HG03575 (cell line): ENCODE data around the gene SPSB1.

ENCODE experiments used
- ATAC-seq: cut with Tn5 transposase; IDR thresholded peaks from one replicate; pipeline ENCODE4 v1.9.1; 2021; ENCODE audit not compliant: unreplicated experiment, insufficient number of reproducible peaks, low FRiP score; ENCODE audit errors: extremely low read depth

Gene SPSB1

DNA sequence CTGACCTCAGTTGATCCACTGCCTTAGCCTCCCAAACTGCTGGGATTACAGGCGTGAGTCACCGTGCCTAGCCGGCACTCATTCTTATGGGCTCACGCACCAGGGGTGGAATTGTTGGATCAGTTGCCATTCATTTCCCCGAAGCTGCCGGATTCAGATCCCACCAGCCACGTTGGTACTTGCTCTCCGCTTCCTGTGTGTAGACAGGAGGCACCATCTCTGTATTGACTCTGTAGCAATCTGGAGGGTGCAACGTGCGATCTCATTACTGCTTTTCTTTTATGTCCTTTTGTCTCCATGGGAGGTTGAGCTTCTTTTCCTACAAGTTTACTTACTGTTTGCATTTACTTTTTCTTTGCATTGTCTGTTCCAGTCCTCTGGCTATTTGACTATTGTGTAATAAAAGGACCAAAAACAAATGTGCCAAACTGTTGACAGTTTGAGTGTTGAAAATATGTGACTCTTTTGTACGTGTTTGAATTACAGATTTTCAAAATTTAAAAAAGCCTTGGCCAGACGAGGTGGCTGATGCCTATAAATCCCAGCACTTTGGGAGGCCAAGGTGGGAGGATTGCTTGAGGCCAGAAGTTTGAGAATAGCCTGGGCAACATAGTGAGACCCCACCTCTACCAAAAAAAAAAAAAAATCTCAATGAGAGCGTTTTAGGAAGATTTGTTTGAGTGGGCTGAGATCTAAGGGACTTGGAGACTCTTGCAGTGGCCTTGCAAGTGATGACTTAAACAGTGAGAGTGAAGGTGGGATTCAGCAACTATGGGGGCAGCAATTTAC, 39.1 kb downstream of the SPSB1 start:
- no peak for ATAC-seq

DNA sequence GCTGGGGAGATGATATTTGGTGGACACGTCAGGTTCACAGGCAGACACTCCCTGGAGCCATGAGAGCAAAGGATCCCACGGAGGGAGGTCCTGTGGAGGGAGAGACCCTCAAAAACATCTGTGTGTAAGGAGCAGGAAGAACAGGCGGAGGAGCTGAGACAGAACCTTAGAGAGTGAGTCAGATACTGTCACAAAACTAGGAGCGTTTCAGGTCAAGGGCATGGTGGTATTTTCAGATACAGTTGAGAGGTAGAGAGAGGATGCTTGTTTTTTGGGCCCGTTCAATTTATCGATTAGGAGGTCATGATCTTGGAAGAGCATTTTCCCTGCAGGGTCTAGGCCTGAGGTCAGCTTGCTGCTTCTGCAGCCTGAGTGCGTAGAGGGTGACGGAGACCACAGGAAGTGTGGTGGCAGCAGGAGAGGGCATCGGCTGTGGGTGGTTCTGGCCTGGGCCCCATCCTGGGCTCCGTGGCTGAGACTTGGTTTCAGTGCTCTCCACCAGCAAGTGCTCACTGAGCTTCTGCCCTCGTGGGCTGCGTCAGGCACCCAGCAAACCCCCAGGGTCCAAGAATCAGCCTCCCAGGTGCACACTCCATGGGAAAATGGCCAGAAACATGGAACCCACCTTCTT, 39.9 kb downstream of the SPSB1 start:
- no peak for ATAC-seq

DNA sequence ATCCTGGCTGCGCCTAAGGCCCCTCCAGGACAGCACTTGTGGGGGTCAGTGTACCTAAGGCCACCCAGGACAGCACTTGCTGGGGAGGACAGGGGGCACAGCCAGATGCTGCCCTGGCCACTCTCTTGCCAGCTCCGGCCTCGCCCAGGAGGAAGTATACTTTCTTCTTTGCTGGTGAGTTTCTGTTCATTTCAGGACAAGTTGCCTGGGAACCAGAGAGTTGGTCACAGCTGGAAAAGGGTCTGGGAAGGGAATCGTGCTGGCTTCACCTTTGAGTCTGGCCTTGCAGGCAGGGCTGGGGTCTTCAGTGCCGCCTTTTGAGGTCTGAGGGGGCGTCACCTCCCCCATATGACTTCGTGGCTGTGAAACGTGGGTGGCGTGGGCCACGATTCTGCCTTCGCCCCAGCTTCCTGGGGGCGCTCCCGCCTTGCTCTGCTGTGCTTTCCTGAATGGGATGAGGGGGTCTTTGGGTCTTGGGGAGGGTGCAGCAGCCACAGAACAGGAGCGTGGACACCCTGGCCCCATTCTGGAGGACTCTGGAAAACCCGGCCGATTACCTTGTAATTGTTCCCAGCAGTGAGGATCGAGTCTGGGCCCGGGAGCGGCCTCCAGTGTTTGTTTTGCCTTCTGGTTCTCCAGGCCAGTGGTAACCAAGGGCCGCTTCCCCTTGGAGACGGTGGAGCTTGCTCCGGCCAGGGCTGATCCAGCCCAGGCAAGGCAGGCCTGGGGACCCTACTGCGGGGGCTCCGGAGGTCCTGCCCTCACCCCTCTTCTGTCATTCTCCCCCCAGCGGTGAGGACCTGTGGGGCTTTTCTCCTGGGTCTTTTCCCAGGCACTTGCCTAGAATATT, 45.9 kb downstream of the SPSB1 start:
- ATAC-seq = no peak

DNA sequence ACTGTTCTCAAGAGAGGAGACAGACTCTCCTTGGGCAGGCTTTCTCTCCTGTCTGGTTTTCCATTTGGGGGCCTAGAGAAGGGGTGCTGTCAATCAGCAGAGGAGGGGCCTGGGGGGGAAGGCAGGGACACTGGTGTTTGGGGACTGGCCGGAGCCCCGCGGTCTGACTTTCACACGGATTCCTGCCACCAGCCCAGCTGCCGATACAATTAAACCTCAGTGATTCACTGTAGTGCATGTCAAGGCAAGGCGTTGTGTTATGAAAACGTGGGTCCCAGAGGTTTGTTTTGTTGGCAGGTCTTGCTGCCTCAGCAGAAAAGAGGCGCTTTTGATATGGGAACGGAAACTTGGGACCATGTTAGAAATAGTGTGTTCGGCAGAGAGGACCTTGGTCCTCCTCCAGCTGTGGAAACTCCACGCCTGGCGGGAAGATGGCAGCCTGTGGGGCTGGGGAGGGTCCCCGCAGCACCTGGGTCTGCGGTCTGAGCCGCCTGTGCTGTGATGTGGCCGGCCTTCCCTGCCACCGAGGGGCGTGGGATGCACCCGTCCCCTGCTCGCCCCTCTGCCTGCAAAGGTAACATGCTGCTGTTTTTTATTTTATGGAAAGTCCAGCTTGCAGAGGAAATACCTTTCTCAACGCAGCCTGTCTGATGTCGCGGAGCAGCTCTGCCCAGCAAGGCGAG, 47.6 kb downstream of the SPSB1 start:
- no peak for ATAC-seq

DNA sequence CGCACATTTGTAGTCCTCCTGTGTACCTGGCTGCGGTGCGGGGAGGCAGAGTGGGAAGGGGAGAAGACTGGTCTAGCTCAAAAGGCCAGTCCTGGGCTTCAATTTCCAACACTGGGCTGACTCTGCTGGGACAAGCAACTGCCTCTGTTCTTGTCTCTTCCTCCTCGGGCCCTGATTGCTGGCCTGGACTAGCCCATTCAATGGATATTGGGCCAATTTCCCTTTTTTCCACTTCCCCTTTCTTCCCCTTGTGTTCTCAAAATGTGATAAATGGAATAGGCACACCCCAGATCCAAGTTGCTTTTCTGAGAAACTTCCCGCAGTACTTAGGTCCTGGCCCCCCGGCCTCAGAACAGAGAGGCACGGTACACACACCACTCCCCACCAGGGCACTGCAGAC, 48.2 kb downstream of the SPSB1 start:
- no peak for ATAC-seq

DNA sequence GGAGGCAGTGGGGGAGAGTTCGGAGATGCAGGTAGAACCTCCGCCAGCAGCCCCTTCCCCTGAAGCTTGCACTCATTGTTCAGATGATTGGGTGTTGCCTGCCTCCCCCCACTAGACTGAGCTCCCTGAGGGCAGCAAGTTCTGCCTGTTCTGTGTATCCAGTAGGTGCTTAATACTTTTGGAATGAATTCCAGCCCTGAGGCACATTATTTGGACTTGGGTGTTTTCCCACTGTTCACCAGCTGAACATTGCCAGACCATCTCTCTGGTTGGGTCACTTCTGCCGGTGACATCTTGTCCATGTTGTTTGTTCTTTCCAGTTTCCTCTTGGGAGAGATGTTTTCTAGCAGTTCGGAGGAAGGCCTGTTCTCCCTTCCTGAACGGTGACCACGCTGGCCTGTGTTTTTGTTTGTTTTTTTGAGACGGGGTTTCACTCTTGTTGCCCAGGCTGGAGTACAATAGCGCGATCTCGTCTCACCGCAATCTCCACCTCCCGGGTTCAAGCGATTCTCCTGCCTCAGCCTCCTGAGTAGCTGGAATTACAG, 48.7 kb downstream of the SPSB1 start:
- ATAC-seq = no peak

DNA sequence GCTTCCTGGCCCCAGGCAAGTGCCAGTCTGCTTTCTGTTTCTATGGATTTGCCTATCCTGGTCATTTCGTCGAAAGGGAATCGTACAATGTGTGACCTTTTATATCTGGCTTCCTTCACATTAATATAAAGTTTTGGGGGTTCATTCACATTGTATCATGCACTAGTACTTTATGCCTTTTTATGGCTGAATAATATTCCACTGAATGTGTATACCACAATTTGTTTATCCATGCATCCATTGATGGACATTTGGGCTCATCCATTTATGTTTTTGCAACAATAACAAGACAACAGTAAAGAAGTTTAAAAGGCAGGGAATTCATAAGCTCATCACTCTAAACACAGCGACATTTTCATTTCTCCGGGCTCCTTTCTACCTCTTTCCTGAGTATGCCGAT, 50.6 kb downstream of the SPSB1 start:
- no peak for ATAC-seq

DNA sequence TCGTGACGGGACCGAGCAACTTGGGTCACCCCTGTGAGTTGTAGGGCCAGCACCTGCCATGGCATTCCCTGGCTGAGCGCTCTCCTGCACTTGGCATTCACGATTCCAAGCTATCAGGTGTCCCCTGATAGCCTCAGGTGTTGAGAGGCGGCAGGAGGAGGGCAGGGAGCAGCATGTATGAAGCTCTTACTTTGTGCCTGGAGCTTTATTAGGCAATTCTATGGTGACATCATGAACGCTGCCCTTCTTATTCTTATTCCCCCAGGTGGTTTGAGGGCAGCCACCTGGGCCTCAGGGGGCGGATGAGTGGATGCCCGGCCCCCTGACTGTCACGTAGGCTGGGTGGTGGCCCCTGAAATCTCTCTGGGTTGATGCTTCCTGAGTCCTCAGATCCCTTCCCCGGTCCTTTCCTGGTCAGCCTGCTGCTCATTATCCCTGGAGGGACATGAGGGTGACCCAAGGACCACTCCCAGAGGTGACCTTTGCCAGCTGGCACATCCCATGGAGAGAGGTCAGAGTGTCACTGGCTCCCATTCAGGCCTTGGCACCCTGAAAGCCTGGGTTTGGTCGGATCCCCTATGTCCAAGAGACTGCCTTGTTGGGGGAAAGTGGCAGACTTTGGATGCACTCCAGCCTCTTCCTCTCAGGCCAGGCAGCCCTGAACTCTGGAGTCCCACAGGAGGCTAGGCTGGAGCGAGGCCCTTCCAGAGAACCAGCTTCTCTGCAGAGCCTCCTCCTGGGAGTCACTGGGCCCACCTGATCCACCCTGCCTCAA, 51.9 kb downstream of the SPSB1 start:
- ATAC-seq = no peak

DNA sequence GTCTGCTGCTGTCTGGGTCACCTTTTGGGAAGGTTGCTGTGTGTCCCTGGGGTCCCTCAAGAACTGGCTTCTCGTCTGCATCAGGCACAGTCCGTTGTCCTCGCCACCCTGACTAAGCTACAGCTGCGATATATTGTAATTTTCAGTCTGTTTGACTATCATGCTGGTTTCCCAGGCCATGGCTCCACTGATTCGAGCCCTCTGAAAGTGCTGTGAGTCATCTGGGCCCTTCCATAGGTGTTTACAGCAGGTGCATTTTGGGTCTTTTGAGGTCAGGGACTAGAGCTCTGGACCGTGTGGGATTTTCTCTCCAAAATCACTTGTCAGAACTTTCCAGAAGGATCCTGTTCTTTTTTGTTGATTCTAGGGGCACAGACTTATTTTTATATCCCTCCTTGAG, 52.8 kb downstream of the SPSB1 start:
- no peak for ATAC-seq

DNA sequence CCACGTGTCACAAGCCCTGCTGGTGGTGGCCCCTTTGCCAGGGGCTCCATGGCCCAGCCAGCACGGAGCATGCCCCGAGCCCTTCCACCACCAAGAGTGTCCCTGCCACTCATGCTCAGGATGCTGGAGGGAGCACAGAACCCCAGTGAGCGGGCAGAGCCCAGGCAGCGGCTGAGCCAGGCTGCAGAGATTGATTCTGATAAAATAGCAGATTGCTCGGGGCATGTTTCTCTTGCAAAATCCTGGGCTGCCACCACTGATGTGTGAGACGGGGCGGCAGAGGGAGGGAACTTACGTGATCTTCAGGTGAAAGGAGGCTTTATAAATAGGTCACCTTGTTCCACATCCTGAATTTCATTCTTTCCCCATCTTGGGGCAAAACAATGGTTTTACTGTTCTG, 53.2 kb downstream of the SPSB1 start:
- ATAC-seq = no peak

DNA sequence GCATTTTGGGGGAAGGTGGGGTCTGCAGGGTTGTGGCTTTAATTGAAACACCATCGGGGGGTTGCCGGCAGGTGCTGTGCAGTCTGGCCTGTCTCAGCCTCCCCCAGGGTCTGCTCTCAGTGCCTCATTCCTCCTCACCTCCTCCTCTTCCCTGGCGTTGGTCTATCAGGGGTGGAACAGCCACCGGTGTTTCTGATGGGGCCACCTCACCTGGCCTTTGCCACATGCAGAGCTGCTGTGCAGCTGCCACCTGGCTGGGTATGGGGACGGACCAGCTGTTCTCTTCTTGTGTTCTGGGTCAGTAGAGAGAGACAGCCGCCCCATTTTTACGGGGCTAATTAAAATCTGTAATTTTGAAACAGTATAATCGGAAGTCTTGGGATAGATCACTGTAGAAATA, 53.9 kb downstream of the SPSB1 start:
- ATAC-seq = no peak

DNA sequence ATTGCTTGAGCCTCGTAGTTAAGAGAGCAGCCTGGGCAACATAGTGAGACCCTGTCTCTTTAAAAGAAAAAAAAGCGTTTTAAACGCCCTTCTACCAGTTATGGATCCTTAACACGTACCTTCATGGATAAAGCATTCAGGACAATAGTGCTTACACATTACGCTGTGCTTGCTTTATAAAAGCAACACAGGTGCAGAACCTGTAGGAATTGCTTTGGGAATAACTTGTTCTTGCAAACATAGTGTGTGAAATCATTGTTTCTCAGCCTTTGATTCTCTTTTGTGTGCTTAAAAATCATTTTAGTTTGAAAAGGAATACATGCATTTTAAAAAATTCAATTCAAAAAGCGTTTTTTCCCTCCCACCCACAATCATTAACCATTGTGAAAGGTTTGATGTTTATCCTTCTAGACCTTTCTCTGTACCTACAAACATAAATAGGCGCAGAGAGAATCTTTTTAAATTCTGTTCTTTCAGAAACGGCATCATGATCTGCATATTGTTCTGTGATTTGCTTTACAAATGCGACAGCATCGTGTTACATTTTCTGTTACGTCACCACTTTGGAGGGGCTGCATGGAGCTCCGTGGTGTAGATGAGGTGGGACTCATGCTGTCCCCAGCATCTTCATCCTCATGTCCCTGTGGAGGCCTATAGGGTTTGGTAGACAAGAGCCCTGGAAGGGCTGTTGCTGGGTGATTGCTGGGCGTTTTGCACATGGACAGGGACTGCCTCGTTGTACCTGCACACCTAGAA, 54.6 kb downstream of the SPSB1 start:
- no peak for ATAC-seq

DNA sequence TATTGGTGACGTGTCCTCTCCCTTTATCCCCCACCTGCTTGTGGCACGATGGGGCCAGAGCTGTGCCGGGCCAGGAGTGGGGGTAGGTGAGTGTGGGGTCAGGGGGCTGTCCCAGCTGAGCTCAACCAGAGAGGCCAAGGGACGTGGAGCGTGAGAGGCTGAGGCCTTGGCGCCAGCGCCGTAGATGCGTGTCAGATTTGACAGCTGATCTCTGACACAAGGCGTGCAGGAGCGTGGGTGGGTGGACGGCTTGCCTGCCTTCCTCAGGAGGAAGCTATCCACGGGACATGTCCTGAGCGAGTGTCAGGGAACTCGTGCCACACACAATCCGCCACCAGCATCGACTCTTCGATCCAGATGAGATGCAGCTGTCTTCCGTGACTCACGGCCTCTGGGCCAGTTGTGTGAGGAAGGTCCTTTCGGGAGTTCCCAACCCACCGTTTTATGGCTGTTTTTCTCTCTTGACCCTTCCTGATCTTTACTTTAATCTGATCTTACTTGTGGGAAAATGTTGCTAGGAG, 56.7 kb downstream of the SPSB1 start:
- ATAC-seq = no peak

DNA sequence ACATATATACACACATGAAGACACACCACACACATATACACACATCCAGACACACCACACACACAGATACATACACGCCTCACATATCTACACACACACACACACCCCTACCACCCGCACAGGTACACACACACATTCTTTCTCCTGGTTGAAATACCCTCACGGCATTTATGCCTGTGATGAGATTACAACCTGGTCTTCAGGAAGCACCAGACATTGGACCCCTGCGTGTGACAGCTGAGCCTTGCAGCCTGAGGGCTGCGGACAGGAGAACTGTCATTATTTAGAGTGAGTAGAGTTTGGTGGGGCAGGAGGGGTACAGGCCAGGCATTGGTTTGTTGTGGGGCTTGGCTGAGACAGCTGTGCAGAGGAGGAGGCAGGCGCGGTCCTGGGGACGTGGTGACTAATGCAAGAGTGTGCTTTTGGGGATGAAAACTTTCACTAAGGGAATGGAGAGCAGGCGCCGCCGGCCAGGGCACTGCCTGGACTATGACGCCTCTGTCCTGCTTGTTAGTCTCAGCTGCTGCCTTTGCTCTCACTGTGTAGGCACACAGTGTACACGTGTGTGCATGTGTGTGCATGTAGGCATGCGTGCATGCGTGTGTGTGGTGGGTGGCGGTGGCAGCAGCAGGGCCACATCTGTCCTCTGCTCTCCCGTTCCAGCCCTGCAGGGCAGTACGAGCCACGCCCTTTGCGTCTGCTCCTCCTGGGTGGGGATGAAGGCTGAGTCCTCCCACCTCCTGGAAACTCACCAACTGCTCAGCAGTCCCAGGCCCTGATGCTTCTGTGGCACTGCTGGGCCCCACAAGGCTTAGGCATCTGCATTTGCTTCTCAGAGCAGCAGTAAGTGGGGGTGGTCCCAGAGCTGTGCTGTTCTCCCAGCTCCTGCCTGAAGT, 57.6 kb downstream of the SPSB1 start:
- ATAC-seq = no peak

DNA sequence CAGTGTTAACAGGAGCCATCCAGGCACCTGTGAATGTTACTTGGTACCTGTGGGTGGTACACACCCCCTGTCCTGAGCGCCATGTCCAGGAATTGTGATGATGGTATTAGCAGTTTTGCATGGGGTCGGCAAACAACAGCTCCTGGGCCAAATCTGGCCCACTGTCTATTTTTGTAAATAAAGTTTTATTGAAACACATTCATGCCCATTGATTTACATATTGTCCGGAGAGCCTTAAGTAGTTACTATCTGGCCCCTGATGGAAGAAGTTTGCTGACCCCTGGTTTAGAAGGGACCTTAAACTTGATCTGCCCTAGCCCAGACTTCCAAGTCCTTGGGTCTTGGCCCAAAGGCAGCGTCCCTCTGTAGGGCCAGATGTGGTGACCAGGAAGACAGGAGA, 58.3 kb downstream of the SPSB1 start:
- no peak for ATAC-seq

DNA sequence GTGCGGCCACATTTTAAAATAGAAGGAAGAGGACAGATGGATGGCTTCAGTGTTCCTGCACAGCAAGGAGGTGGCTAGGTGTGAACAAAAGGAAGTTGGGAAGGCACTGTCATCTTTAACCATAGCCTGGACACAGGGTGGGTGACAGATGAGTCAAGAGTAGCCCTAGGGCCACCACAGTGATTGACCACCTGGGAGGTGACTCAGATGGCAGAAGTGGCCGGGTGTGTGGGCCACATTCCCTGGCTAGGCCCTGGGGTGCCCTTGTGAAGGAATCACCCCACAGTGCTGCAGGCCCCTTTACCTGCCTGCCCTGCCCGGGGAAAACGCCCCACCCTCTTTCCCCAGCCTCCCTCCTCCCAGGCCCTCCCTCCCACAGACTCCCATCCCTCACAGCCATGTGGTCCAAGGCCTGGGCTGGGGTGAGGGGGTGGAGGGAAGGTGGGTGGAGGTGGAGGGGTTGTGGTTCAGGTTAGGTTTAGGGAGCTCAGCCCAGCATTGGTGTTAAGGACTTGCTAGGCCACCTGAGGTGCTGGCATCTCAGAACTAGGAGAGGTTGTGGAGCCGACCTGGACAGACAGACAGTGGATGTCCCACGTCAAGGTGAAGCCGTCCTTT, 59.1 kb downstream of the SPSB1 start:
- ATAC-seq = no peak
